Neural progenitor cell (in vitro differentiated cells): ENCODE measurements around the gene PIK3R2.

Source experiments
- CTCF ChIP-seq: fragments of 200-600 bp; sonication (generic); IDR thresholded peaks from 2 replicates; pipeline ENCODE4 v1.5.1; 2017; ENCODE audit warnings: antibody characterized with exemption, mild to moderate bottlenecking
- EZH2 ChIP-seq: fragments of 200-600 bp; sonication (generic); IDR thresholded peaks from 2 replicates; pipeline ENCODE4 v1.6.1; 2017; ENCODE audit warnings: antibody characterized with exemption, mild to moderate bottlenecking, moderate library complexity

DNA sequence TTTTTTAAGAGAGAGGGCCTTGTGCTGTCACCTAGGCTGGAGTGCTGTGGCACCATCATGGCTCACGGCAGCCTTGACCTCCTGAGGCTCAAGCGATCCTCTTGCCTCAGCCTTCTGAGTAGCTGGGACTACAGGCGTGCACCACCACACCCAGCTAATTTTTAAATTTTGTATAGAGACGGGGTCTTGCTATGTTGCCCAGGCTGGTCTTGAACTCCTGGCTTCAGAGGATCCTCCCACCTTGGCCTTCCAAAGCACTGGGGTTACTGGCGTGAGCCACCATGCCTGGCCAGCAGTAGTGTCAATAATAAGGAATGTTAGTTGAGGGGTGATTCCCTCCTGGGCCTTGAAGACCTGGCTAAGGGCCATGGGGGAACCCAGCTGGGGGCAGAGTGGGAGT, 31.8 kb upstream of the PIK3R2 start:
- no peak for TF ChIP-seq CTCF
- TF ChIP-seq EZH2 = no peak
